ENCODE results near the gene MCAT. TPM values are rescaled to one million over a fixed set of nuclear protein-coding genes. Genes with fewer than 3 reads are reported as not detected.

The MCAT gene
- total RNA-seq, 1 donor = 5.1 TPM

GRCh38 chr22:43179146-43179910 is 36.1 kb upstream of the MCAT start:
- no peaks in the 10 kb centered on the region for H3K27me3 ChIP-seq (ENCODE audit: insufficient read depth, low read length)
- no peak overlapping the region for H3K4me3 ChIP-seq (ENCODE audit: low read length)
- H3K4me1 ChIP-seq (ENCODE audit: insufficient read depth, low read length) = no peaks in the 10 kb centered on the region
- H3K9me3 ChIP-seq (ENCODE audit: low read depth, low read length) = no peaks in the 10 kb centered on the region

DNA sequence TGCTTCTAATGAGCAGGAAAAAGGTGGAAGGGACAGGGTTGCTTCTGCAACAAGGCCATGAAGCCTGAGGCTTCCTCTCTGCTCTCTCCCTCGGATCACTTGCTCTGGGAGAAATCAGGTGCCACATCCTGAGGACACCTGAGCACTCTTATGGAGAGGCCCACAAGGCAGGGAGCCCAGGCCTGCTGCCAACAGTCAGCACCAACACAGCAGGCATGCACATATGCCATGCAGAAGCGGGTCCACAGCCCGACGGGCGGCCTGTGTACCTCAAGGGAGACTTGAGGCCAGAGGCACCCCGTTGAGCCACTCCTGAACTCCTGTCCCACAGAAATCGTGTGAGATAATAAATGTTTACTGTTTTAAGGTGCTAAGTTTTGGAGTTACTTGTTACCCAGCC is 34.3 kb upstream of the MCAT start:
- H3K4me3 ChIP-seq (ENCODE audit: low read length) = no peak overlapping the region
- H3K9me3 ChIP-seq (ENCODE audit: low read depth, low read length) = no peaks in the 10 kb centered on the region
- H3K27me3 ChIP-seq (ENCODE audit: insufficient read depth, low read length) = no peaks in the 10 kb centered on the region
- no peaks in the 10 kb centered on the region for H3K4me1 ChIP-seq (ENCODE audit: insufficient read depth, low read length)

GRCh38 chr22:43176090-43176489 is 32.9 kb upstream of the MCAT start:
- no peaks in the 10 kb centered on the region for H3K27me3 ChIP-seq (ENCODE audit: insufficient read depth, low read length)
- H3K4me3 ChIP-seq (ENCODE audit: low read length) = no peak overlapping the region
- H3K4me1 ChIP-seq (ENCODE audit: insufficient read depth, low read length) = no peaks in the 10 kb centered on the region

GRCh38 chr22:43174941-43175531 is 31.8 kb upstream of the MCAT start:
- Histone ChIP-seq H3K27me3 (ENCODE audit: insufficient read depth, low read length) (no peaks in the 10 kb centered on the region), H3K9me3 (ENCODE audit: low read depth, low read length) (no peaks in the 10 kb centered on the region), H3K4me1 (ENCODE audit: insufficient read depth, low read length) (no peaks in the 10 kb centered on the region), H3K4me3 (ENCODE audit: low read length) (no peak overlapping the region)

More at GRCh38 chr22:43176090-43176489, 32.9 kb upstream of the MCAT start:
- no peaks in the 10 kb centered on the region for H3K9me3 ChIP-seq (ENCODE audit: low read depth, low read length)

DNA sequence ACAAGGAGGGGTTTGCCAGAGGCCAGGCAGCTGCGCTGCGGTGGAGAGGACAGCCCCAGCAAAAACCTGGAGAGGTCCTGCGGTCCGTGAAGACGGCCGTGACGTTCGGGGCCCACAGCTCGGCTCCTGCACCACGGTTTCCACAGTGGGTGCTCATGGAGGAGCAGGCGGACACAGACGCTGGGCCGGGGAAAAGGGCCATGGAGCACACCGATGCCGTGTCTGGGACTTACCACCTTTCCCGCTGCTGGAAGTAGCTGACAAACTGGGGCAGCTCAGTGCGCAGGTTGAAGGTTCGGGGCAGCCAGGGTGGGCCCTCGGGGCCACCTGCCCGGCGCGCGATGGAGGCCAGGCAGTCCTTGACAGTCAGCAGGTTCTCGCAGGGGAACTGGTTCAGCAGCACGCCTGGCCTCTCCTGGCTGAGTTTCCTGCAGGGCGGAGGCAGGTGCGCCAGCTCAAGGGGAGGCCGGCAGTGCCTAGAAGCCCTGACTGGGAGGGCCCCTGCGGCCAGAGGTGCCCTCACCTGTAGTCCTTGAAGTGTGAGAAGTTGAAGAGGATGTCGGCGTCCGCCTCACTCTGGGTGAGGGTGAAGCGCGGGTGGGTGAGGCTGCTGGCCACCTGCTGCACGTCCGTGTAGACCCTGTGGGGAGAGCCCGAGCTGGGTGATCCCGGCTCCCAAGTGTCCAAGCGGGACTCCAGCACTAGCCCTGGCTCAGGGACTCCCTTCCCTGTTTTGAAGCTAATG is 30.9 kb upstream of the MCAT start:
- H3K27me3 ChIP-seq (ENCODE audit: insufficient read depth, low read length) = no peaks in the 10 kb centered on the region
- H3K9me3 ChIP-seq (ENCODE audit: low read depth, low read length) = no peaks in the 10 kb centered on the region
- H3K4me3 ChIP-seq (ENCODE audit: low read length) = no peak overlapping the region
- no peaks in the 10 kb centered on the region for H3K4me1 ChIP-seq (ENCODE audit: insufficient read depth, low read length)

DNA sequence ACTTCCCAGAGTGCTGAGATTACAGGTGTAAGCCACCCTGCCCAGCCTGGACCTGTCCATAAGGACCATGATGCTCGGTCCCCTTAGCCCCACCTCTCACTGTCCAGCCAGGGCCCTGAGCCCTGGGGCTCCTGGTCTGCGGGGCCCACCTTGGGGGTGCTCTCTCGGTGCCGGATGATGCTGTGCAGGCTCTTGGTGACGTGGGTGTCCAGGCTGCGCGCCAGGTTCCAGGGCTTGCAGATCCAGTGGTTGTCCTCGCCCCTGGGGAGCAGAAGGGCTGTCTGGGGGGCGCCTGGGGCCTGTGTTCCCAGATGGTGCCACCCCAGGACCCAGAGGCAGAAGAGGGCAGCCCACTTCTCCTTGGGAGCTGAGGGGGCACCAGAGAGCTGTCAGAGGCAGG is 30.4 kb upstream of the MCAT start:
- Histone ChIP-seq H3K9me3 (ENCODE audit: low read depth, low read length) (no peaks in the 10 kb centered on the region), H3K4me1 (ENCODE audit: insufficient read depth, low read length) (no peaks in the 10 kb centered on the region), H3K27me3 (ENCODE audit: insufficient read depth, low read length) (no peaks in the 10 kb centered on the region), H3K4me3 (ENCODE audit: low read length) (no peak overlapping the region)

DNA sequence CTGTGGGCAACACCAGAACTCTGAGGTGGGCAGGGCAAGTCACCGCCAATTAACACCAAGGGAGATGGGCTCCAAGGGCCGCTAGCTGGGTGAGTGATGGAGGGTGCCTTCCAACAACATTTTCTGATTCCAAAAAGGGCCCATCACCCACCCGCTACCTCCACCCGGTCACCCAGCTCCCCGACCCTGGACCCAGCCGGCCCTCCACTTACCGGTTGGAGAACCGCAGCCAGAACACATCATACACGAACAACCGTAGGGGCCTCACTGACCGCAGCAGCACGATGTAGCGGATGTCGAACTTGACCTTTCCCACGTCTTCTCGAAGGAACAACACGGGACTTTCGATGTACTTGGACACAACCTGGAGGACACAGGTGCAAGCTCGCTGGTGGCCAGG is 29.0 kb upstream of the MCAT start:
- Histone ChIP-seq H3K9me3 (ENCODE audit: low read depth, low read length) (no peaks in the 10 kb centered on the region), H3K4me3 (ENCODE audit: low read length) (no peak overlapping the region), H3K27me3 (ENCODE audit: insufficient read depth, low read length) (no peaks in the 10 kb centered on the region), H3K4me1 (ENCODE audit: insufficient read depth, low read length) (no peaks in the 10 kb centered on the region)

DNA sequence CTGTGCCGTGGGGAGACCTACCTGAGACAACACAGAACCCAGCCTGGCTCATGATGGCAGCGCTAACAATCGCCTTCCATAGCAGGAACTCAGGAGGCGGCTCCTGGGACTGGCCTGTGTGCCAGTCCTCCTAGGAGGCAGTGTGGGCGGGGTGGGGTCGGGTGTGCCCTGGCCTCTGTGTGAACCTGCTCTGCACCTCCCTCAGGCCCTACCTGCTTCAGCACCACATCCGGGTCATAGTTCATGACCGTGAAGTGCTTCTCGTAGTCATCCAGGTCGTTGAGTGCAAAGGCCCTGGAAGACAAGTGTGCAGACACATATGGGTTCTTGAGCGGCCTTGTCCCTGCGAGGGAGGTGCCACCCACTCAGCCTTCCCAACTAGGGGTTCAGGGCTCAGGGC is 28.4 kb upstream of the MCAT start:
- no peaks in the 10 kb centered on the region for H3K9me3 ChIP-seq (ENCODE audit: low read depth, low read length)
- H3K4me3 ChIP-seq (ENCODE audit: low read length) = no peak overlapping the region
- no peaks in the 10 kb centered on the region for H3K27me3 ChIP-seq (ENCODE audit: insufficient read depth, low read length)
- no peaks in the 10 kb centered on the region for H3K4me1 ChIP-seq (ENCODE audit: insufficient read depth, low read length)

DNA sequence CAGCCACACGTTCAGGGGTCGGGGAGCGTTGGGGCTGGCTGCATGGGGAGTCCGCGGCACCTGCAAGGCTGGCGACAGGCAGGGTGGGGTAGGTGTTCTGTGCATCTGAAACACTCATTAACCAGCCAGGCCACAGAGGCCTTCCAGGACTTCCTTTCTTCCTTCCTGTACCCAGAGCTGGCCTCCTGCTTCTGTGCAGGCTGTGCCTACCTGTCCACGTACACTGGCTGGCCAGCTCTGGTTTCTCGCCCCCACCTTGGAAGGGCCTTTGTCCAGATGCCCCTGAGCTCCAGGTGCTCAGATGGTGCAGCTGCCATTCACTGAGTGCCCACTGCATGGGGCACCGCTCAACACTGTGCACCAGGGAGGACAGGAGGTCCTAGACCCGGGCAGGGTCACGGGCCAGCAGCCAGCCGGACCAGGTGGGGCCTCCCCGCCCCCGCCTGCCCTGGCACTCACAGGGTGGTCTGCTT is 27.9 kb upstream of the MCAT start:
- Histone ChIP-seq H3K4me3 (ENCODE audit: low read length) (no peak overlapping the region), H3K9me3 (ENCODE audit: low read depth, low read length) (no peaks in the 10 kb centered on the region), H3K4me1 (ENCODE audit: insufficient read depth, low read length) (no peaks in the 10 kb centered on the region), H3K27me3 (ENCODE audit: insufficient read depth, low read length) (no peaks in the 10 kb centered on the region)

DNA sequence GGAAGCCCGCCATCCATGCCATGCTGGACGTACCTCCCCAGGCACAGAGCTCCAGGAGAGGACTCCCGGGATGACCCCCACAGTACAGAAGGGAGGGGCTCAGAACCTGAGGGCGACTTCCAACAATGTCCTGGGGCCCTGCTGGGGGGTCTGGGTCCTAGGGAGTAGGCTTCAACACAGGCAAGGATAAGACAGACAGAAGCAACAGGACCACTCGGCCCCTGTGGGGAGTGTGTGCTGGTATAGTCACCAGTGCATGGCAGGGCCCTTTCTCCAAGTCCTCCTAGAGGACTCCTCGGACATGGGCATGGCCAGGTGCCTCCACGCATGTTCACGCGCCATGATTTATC is 26.9 kb upstream of the MCAT start:
- Histone ChIP-seq H3K27me3 (ENCODE audit: insufficient read depth, low read length) (no peaks in the 10 kb centered on the region), H3K4me3 (ENCODE audit: low read length) (no peak overlapping the region), H3K9me3 (ENCODE audit: low read depth, low read length) (no peaks in the 10 kb centered on the region), H3K4me1 (ENCODE audit: insufficient read depth, low read length) (no peaks in the 10 kb centered on the region)

GRCh38 chr22:43169310-43170130 is 26.3 kb upstream of the MCAT start:
- Histone ChIP-seq H3K4me1 (ENCODE audit: insufficient read depth, low read length) (no peaks in the 10 kb centered on the region), H3K27me3 (ENCODE audit: insufficient read depth, low read length) (no peaks in the 10 kb centered on the region), H3K9me3 (ENCODE audit: low read depth, low read length) (no peaks in the 10 kb centered on the region), H3K4me3 (ENCODE audit: low read length) (no peak overlapping the region)

DNA sequence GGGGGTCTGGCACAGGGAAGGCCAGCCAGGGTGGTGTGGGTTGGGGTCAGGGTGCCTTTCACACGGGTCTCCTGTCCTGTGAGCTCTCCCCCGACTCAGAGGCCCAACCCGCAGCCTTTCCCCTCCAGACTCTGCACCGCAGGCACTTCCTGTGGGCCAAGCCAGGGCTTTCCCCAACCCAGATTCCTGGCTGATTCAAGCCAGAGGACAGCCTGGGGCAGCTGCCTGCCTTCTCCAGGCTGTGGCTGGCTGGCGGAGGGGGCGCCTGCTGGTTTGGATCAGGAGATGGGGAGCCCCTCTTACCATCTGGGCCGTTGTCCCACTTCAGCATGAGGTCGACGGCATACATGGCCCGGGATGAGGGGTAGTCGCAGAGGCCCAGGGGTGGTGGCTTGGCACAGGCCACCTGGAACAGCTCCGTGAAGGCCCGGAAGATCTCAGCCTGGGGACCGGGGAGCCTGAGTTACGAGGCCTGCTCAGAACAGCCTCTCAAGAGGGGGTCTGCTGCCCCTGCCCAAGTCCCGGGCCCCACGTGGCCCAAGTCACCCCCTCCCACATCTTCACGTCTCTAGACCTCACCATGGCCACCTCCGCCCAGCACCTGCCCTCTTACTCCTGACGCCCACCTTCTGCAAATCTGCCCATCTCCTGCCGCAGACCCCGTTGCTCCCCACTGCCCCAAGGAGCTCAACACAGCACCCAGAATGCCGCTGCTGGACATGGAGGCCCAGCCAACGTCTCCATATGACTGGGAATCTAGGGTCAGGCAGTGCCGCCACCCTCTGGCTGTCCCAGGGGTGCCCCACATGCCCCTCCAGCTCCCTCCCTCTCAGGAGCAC is 25.5 kb upstream of the MCAT start:
- Histone ChIP-seq H3K27me3 (ENCODE audit: insufficient read depth, low read length) (no peaks in the 10 kb centered on the region), H3K9me3 (ENCODE audit: low read depth, low read length) (no peaks in the 10 kb centered on the region), H3K4me1 (ENCODE audit: insufficient read depth, low read length) (peaks cover 5% of the 10 kb centered on the region), H3K4me3 (ENCODE audit: low read length) (no peak overlapping the region)

DNA sequence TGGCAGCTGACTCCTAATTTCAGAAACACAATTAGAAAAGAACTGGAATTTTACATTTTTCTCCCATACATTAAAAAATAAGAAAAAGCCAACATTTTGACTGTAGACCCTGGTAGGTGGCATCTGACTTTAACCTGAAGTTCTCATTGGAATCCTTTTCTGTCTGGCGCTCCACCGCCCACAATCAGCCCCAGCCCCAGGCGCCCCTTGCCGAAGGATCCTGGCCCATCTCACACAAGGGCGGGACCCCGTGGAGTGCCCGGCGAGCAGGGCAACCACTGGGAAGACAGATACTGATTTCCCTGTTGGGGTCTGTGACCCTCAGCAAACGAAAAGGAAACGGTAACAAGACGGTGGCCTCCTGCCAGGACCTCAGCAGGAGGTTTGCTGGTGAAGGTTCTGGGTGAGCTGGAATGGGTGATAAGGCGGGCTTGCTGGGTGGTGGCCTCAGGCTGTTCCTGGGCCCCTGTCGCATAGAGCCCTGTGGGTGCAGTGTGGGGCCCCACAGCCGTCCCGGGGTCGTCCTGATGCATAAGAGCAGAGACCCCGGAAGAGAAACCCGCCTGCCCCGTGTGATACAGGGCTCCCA is 23.9 kb upstream of the MCAT start:
- Histone ChIP-seq H3K27me3 (ENCODE audit: insufficient read depth, low read length) (no peaks in the 10 kb centered on the region), H3K4me3 (ENCODE audit: low read length) (no peak overlapping the region), H3K4me1 (ENCODE audit: insufficient read depth, low read length) (peaks cover 16% of the 10 kb centered on the region), H3K9me3 (ENCODE audit: low read depth, low read length) (no peaks in the 10 kb centered on the region)
